ENCODE data around the gene LRRC4C.

DNA sequence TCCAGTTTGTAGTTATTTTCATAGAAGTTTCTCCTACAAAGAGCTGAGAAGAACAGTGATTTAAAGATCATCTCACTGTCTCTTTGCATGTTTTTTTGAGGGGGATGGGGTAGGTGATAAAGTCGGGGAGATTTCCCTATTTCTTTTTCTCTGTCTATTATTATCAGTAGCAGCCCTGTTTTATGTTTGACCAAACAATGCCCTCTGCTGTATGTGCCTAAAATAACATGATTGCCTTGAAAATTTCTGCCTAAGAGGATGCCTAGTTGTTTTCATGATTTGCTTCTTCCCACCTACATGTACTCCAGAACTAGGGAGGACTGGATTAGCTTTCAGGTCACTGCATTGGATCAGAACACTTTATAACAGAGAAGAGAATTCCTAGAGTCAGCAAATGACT, 1330.2 kb downstream of the LRRC4C start:
- no peak for TF ChIP-seq MAX (IDR thresholded peaks at IDR 0.05; ENCODE audit: insufficient read depth, insufficient read length)
- TF ChIP-seq MYC (IDR thresholded peaks at IDR 0.05; ENCODE audit: low read depth, low read length) = no peak
- TF ChIP-seq EZH2 (IDR thresholded peaks at IDR 0.05; ENCODE audit: borderline replicate concordance, low read depth, low read length, severe bottlenecking) = no peak
- TF ChIP-seq CTCF (IDR thresholded peaks at IDR 0.05; ENCODE audit: extremely low read depth in 1 of 2, insufficient read depth in 1 of 2, low read depth in 1 of 2, low read length in 2 of 2) = no peak
- TF ChIP-seq FOS (IDR thresholded peaks at IDR 0.05; ENCODE audit: borderline replicate concordance, insufficient read depth, low read length) = no peak
- TF ChIP-seq POLR2A (IDR thresholded peaks at IDR 0.05; ENCODE audit: low read depth, low read length) = no peak
- no peak for TF ChIP-seq POLR2AphosphoS5 (IDR thresholded peaks at IDR 0.05; ENCODE audit: insufficient read depth, low read depth, low read length)
- TF ChIP-seq GATA2 (IDR thresholded peaks at IDR 0.05; ENCODE audit: insufficient read depth, insufficient read length, low read depth, low read length) = no peak

All from endothelial cell of umbilical vein (primary cell).